Ramos (cell line): ENCODE results near the gene GBP3.
"Not testable (repeated sequence)": the region's sequence is repeated elsewhere in the genome, so short reads cannot be mapped to it uniquely, and the experiment has no call there.

ENCODE experiments used
- in situ Hi-C: fragments of 300-500 bp; cut with MboI; formaldehyde crosslinking; loops from one replicate; pipeline ENCODE4 v1.14.3; 2022; ENCODE audit warnings: low sequenced_read_pairs; ENCODE audit not compliant: unreplicated experiment

GBP3 gene

DNA sequence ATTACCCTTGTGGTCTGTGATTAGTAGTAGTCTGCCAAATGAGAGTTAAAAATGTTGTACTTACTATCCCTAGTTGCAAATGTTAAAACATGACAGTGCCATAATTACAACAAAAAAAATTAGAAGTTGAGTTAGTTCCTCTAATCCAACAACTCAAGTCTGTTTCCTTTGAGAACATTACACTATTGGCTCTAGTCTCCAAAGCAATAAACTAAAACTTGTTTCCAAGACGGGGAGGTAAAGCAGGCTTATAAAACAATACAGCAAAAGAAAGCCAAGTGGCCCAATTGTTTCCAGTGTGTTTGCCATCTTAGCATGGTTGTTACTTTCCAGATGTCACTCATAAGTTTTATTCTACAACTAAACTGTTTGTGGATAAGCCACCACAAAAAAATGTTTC lies 41.8 kb downstream of the GBP3 start:
- in situ Hi-C loops, result no loop called here

DNA sequence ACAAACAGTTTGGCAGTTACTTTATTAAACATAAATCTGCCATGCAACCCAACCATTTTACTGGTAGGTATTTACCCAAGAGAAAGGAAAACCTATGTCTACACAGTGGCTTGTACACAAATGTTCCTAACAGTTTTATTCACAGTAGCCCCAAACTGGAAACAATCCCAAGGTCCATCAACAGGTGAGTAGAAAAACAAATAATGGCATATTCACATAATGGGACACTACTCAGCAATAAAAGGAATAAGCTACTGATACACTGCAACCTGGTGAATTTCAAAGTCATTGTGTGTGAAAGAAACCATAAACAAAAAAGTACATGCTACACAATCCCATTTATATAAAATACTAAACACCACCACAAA lies 42.9 kb downstream of the GBP3 start:
- in situ Hi-C loops, result no loop called here

DNA sequence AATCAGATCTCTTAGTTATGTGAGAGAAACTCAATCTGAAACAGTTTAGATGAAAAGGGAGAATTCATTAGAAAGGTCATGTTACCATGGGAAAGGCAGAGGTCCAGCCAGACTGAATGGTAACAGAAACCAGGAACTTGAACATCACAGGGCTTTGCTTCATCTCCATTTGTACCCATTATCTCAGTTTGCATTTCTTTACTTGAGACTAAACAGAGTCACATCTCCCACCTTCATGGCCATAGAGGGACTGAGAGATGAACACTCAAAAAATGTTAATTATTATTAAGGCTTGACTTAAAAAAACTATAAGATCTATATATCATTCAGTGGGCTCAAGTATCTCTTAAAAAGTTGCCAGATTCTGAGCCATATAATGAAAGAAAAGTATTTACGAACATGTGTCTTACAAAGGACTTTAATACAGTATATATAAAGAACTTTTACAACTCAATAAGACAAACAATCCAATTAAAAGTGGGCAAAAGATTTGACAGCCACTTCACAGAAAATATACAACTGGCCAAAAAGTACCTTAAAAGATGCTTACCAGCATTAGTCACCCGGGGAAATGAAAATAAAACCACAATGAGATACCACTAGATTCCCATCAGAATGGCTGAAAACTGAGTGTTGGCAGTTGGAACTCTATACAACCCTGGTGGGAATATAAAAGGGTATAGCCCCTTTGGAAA lies 43.5 kb downstream of the GBP3 start:
- in situ Hi-C loops, result no loop called here

DNA sequence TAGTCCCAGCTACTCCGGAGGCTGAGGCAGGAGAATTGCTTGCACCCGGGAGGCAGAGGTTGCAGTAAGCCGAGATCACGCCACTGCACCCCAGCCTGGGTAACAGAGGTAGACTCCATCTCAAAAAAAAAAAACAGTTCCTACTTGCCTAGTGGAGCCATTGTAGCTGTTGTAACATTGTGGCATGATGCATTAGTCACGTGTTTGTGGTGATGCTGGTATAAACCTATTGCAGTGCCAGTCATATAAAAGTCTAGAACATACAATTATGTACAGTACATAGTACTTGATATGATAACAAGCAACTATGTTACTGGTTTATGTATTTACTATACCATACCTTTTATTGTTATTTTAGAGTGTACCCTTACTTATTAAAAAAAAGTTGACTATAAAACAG lies 46.4 kb downstream of the GBP3 start:
- in situ Hi-C loops, result no loop called here

DNA sequence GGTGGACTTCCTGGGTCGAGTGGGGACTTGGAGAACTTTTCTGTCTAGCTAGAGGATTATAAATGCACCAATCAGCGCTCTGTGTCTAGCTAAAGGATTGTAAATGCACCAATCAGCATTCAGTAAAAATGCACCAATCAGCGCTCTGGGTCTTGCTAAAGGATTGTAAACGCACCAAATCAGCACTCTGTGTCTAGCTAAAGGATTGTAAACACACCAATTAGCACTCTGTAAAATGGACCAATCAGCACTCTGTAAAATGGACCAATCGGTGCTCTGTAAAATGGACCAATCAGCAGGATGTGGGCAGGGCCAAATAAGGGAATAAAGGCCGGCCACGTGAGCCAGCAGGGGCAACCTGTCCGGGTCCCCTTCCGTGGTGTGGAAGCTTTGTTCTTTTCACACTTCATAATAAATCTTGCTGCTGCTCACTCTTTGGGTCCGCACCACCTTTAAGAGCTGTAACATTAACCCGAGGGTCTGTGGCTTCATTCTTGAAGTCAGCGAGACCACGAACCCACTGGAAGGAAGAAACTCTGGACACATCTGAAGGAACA lies 48.0 kb downstream of the GBP3 start:
- in situ Hi-C loops, result not testable (repeated sequence)

DNA sequence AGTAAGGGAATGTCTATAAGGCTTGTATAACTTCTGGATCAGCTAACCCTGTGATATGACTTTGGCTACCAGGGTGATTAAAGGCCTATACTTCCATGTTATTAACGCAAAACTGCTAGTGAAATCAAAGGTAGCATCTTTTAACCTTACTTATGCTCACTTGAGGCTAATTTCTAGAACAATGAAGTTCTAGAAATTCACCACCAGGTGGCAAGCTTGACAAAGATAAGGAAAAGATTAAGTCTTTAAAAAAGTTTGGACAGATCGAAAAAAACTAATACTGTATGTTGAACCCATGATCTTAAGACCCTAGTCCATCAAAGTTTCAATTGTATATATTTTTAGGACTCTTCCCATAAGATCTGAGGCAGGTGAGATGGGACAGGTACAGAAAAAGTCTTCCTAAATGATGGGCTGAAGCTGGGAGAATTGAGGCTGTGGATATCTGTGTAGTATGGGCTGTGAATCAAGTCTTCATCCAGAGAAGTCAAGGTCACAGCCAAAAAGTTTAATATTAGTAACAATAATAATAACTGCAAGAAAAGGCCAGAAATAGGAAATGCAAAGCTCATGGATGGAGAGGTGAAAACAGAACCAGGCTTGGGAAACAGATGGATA lies 49.0 kb downstream of the GBP3 start:
- in situ Hi-C loops, result no loop called here

DNA sequence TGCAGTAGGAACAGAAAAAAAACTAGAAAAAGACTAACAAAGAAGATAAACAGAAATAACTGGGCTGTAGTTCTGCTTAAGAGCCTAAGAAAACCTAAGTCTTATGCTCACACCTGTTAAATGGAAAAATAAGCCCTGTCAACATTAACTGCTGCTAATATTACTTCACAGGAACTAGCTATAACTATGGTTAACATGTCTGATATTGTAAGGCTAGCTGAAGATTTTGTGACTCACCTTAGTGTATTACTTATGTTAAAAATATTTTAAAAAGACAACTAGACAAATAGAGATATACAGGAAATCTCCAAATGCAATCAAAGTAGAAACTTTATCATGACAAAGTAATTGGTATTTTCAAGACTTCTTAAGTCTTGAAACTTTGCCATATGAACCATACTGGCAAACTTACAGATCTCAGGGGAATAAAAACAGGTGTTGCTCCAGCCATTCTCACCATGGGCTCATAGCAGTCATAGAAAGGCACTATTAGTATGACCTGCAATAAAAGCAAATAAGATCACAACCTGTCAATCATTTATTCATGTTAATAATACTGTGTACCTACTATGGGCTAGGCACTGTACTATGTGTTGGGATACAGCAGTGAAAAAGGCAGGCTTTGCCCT lies 60.9 kb downstream of the GBP3 start:
- in situ Hi-C loops, result no loop called here

DNA sequence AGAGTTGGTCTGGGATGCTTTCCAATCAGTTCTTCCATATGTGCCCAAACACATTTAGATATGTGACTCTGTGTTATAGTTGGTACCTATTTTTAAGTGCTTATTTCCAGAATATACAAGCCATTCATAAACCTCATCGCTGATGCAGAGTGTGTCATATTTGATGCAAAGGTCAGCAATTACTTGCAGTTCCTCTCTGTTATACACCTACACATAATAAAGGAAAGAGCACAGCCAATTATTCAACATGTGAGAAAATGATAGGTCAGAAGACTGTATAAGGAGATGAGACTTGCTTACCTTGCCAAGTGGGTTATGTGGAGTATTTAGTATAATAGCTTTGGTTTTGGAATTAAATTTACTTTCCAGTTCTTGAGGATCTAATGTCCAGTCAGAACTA lies 61.6 kb downstream of the GBP3 start:
- in situ Hi-C loops, result no loop called here
